PFSK-1 (cell line): ENCODE data around the gene ADAMTS1.

Source experiments
- FOXP2 ChIP-seq: optimal IDR thresholded peaks from 2 replicates; pipeline ENCODE3; 2011; ENCODE audit warnings: borderline replicate concordance, control low read depth, inconsistent platforms; ENCODE audit not compliant: insufficient read depth; ENCODE audit errors: extremely low read length, extremely low read depth
- POLR2AphosphoS5 ChIP-seq: IDR thresholded peaks from 2 replicates; pipeline ENCODE4 v1.6.1; 2012; ENCODE audit warnings: low read depth, mild to moderate bottlenecking, control low read depth, low read length, moderate library complexity
- SIN3A ChIP-seq: IDR thresholded peaks from 2 replicates; pipeline ENCODE4 v1.6.1; 2012; ENCODE audit warnings: mild to moderate bottlenecking, low read length, moderate library complexity, borderline replicate concordance; ENCODE audit not compliant: insufficient read depth
- TAF1 ChIP-seq: IDR thresholded peaks from 2 replicates; pipeline ENCODE4 v1.6.1; 2012; ENCODE audit warnings: low read length, control low read depth, borderline replicate concordance; ENCODE audit not compliant: insufficient read depth
- TF ChIP-seq, protein P1 (sequence below), 2 experiments: IDR thresholded peaks; 2 replicates each; pipeline versions ENCODE4 v1.6.1 to v1.8.0; 2011 to 2012; ENCODE audit warnings: low read depth in 2 of 2, low read length in 2 of 2, control low read depth in 1 of 2, inconsistent platforms in 1 of 2, mild to moderate bottlenecking in 1 of 2, moderate library complexity in 1 of 2; ENCODE audit not compliant: insufficient read depth in 1 of 2

Gene ADAMTS1

DNA sequence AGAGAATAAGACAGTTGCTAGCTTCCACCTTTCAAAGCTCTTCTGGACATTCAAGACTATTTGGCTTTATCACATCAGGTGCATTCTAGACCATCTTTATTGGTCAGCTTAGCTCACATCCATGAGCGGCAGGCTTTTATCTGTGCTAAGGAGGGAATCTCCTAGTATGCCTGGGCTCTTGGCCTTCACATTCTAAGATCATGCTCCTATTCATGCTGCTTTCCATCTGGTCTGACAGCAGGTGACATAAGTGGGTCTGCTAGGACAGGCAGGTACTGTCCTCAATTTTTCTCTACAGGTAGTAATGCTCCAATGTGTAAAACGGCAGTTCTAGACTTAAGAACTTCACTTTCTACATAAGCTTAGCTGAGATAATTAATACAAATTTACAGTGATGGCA is 39.2 kb upstream of the ADAMTS1 start:
- no peak for TF ChIP-seq SIN3A
- TF ChIP-seq, protein P1, sequence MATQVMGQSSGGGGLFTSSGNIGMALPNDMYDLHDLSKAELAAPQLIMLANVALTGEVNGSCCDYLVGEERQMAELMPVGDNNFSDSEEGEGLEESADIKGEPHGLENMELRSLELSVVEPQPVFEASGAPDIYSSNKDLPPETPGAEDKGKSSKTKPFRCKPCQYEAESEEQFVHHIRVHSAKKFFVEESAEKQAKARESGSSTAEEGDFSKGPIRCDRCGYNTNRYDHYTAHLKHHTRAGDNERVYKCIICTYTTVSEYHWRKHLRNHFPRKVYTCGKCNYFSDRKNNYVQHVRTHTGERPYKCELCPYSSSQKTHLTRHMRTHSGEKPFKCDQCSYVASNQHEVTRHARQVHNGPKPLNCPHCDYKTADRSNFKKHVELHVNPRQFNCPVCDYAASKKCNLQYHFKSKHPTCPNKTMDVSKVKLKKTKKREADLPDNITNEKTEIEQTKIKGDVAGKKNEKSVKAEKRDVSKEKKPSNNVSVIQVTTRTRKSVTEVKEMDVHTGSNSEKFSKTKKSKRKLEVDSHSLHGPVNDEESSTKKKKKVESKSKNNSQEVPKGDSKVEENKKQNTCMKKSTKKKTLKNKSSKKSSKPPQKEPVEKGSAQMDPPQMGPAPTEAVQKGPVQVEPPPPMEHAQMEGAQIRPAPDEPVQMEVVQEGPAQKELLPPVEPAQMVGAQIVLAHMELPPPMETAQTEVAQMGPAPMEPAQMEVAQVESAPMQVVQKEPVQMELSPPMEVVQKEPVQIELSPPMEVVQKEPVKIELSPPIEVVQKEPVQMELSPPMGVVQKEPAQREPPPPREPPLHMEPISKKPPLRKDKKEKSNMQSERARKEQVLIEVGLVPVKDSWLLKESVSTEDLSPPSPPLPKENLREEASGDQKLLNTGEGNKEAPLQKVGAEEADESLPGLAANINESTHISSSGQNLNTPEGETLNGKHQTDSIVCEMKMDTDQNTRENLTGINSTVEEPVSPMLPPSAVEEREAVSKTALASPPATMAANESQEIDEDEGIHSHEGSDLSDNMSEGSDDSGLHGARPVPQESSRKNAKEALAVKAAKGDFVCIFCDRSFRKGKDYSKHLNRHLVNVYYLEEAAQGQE (IDR thresholded peaks at IDR 0.05; ENCODE audit: insufficient read depth in 1 of 2, low read depth in 2 of 2, low read length in 2 of 2): no peak
- no peak for TF ChIP-seq POLR2AphosphoS5
- TF ChIP-seq FOXP2: no peak
- no peak for TF ChIP-seq TAF1

GRCh38 chr21:26883768-26884167 is 38.6 kb upstream of the ADAMTS1 start:
- TF ChIP-seq TAF1: no peak
- TF ChIP-seq FOXP2: no peak
- TF ChIP-seq, protein P1 (IDR thresholded peaks at IDR 0.05; ENCODE audit: insufficient read depth in 1 of 2, low read depth in 2 of 2, low read length in 2 of 2): no peak
- TF ChIP-seq POLR2AphosphoS5: no peak
- no peak for TF ChIP-seq SIN3A

GRCh38 chr21:26881504-26882228 is 36.5 kb upstream of the ADAMTS1 start:
- TF ChIP-seq FOXP2 (no peak), SIN3A (no peak)

DNA sequence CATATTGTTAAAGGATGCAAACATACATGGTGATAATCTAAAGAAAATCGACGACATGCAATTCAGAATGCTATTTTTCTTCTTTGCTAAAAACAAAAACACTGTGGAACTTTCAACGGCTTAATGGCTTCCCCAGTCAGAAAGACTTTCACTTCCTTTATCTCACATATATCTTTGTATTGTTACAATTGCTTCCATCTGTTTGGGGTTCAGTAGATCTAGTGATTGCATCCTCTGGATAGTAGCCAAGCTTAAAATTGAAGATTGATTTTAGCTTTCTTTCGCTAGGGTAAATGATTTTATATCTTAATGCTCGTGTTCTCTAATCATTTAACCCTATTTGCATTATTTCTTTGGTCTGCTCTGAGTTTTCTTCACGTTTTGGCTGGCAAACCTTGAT is 31.8 kb upstream of the ADAMTS1 start:
- no peak for TF ChIP-seq SIN3A
- TF ChIP-seq, protein P1 (IDR thresholded peaks at IDR 0.05; ENCODE audit: insufficient read depth in 1 of 2, low read depth in 2 of 2, low read length in 2 of 2): no peak
- no peak for TF ChIP-seq FOXP2
- TF ChIP-seq TAF1: no peak
- TF ChIP-seq POLR2AphosphoS5: no peak

- TF ChIP-seq, protein P1 (IDR thresholded peaks at IDR 0.05; ENCODE audit: insufficient read depth in 1 of 2, low read depth in 2 of 2, low read length in 2 of 2): no peak
- TF ChIP-seq POLR2AphosphoS5 (no peak), TAF1 (no peak), FOXP2 (no peak), SIN3A (no peak)
These were observed 29.1 kb upstream of the ADAMTS1 start for GRCh38 chr21:26874347-26874746.
